GM19043 (cell line): ENCODE data around the gene C10orf67.

Source experiments
- ATAC-seq: cut with Tn5 transposase; IDR thresholded peaks from one replicate; pipeline ENCODE4 v1.9.1; 2021; ENCODE audit warnings: low read depth; ENCODE audit not compliant: unreplicated experiment

C10orf67 gene

DNA sequence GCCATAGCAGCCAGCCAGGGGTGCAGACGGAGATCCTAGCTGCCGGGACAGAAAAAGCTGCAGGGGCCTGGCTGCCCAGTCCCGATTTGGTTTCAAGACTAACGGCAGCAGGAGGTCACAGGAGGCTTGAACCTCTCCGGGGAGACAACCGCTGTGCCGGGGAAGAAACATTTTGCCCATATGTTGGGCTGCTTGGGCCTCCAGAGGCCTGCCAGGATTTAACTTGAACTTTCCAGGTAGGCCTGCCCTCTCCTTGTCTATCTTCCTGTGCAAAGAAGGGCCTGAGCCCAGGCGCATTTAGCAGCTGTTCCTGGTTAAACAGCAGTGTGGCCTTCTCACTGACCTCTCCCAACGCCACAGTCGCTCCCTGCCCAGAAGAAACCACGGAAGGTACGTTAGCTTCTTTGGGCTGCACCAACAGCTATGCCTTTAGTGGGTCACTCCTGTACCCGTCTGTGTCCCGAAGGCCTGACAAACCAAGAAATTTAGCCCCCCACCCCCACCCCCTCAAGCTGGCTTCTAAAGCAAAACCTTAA is 169.6 kb downstream of the C10orf67 start:
- no peak for ATAC-seq

DNA sequence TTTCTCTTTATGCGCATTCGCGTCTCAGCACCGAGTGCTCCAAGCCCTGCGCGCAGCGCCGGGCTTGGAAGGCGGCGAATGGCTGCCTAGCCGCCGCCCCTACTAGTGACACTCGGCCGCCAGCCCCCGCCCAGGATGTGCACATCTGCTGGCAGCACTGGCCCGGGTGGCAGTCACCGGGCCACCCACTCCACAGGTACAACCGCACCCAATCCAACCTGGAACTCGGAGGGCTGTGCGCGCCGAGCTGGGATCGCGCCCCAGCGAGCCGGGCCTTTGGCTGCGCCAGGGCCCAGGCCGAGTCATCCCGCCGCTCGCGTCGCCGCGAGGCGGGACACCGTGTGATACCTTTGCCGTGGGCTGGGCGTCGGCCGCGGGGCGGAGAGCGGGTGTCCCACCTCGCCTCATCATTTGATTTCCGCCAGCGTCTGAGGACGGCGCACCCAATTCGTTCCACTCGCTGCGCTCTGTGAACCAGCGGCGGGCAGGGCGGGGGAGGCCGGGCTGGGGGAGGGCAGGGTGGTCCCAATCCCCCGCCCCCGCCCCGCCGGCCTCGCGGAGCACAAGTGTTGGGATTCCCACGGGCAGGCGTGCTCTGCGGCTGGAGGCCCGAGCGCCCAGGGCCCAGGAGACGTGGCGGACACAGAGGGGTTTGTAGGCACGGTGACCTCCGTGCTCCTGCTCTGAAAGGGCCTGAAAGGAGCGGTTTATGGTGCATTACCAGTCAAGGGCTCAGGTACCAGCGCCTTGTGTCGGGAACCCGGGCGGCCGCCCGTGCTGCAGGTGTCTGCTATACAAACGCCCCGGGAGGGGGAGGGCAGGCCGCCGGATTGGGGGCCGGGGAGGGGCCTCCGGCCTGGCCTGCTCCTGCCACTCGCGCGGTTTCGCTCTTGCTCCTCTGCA is 170.3 kb downstream of the C10orf67 start:
- no peak for ATAC-seq

DNA sequence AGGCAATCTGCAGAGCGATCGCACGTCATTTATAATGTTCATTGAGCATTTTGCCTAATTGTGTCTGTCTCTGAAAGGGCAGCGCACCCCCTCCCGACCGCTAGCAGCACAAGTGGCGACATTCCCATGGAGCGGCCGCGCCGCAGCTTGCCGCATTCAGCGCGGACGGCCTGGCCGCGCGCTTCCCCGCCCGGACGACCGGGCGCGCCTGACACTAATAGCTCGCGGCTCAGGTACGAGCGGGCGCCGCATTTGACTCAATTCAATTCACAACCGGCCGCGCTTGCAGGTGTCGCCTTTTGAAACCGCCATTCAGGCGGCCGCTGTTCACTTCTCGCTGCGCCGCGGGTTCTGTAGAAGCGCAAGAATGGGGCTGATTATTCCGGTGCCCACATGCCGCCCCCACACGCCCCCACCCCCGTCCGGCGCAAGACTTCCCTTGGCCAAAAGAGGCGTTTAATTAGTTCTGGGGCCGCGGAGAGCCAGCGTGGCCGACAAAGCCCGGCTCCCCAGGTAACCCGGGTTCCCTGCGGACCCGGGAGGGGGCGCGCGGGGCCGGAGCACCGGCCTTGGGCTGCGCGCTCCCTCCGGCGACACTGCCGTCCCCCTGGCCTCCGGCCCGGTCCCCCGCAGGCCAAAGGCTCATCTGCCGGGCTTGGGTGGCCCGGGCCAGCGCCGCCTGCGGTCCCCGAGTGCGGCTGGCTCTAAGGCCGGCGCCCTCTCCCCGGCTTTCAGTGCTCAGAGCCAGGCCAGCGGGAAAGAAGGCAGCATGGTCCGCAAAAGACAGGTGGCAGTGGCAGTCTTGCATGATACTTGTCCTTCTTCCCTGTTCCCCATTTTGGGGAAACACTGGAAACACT is 171.2 kb downstream of the C10orf67 start:
- ATAC-seq: no peak

DNA sequence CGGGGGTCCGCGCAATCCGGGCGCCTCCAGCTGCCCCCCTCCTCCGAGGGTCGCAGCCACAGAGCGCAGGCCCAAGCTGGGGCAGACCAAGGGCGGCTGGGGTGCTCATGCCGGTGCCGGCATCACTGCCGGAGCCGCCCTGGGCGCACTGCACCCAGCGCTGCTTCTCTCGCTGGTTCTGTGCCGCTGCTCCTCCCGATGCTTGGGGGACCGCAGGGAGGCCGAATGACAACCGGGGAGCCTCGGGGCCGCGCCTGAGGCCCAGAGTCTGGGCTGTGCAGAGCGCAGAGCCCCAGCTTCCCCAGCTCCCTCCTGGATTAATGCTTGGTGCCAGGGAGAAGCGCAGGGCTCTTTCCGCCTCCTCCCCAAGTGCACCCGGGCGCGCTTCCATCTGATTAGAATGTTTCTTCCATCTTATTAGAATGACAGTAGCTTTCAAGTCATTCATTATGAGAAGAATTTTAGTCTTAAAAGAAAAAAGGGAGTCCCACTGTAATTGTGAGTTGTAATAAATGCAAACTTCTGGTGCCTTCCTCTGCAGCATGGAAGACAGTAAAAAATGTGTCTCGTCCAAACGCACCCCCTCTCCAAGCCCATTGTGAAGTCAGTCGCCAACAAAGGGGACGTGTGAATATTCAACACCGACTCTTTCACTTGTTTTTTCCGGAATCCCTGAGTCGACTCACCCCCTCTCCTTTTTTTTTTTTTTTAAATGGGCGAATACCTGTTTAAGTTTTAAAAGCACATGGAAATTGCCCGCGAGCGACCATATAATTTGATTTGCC is 172.0 kb downstream of the C10orf67 start:
- ATAC-seq: no peak

DNA sequence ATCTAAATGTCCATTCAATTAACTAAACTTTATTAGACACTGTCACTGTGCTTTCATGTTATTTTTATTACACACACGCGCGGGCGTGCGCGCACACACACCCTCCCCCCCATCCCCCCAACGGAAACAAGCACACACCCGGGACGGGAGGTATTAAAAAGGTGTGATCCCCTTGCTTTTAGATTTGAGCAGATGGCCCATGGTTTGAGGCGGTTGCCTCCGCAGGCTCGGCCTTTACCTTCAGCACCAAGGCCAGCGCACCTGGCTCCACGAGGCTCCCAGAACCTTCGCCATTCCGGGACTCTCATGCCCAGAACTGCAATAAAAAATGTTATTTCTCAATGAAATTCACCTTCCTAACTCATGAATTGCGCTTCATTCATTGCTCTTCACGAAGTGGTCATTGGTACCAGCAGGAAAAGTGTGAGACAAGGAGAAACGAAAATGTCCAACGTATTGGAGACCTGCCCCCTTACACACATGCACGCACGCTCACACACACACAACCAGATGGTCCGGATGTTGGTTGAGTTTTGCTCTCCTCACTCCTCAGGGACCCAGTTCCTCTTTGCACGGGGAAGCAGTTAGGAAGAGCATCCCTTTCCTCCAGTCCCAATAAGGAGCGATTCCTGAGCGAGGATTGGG is 173.2 kb downstream of the C10orf67 start:
- ATAC-seq: no peak

DNA sequence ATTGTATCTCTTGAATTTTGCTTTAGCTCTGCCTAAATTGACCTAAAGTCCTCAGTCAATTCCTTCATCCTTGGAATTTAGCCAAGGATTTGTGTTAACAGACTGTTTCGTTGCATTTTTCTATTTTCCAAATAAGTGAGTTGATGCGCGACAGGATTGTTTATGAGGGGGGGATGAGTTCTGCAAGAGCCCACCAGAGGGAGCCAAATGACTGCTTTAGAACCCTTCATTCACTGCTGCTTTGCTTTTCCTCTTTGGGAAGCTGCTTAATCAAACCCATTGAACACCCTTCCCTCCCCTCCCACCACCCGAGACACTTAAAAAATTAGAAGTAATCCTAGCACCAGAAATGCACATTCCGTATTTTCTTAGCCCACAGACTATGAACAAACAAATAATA is 186.2 kb downstream of the C10orf67 start:
- ATAC-seq: peak; percentile 54

DNA sequence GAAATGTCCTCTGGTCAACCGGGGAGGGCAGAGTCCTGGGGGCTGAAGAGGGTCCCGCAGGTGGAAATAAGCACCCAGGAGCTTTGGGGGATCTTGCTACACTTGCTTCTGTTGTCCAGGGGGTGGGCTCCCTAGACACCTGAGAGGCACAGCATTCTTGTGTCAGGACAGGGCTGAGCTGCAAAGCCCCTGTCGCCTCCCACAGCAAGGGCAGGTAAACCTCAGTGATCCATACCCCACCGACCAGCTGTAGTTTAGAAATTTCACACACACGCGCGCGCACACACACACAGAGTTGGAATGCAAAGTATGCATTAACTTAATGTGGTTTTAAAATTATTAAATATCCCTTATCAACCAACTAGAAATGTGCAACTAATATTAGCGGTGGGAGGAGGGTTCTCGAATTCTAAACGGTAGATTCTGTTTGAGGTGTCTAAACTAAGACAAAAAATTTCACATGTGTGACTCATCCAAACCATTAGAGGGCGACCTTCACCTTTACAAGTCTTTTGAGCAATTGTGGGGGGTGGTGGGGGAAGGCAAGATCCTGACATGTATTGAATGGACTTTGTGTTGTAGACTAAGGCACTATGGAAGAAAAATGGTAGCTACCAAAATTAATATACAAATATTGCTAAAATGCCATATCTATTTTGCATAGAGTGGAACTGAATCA is 186.8 kb downstream of the C10orf67 start:
- ATAC-seq: peak; percentile 63

DNA sequence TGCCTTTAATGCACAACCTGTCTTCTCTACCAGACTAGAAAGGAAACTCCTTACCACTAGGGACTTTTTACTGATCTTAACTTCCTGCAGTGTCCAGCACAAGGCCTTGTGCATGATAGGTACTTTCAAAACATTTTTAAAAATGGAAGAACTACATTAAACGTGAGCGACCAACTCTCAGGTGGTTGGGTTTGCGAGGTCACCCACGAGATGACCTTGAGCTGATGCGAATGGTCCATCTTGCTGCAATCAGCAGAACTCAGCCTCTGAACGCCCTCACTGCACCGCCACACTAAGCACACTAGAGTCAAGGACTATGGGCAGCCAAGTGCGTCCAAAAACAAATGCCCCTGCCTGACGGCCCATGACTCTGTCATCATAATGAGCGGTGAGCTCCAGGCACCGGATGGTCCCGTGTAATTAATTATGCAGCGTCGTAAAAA is 187.3 kb downstream of the C10orf67 start:
- no peak for ATAC-seq

DNA sequence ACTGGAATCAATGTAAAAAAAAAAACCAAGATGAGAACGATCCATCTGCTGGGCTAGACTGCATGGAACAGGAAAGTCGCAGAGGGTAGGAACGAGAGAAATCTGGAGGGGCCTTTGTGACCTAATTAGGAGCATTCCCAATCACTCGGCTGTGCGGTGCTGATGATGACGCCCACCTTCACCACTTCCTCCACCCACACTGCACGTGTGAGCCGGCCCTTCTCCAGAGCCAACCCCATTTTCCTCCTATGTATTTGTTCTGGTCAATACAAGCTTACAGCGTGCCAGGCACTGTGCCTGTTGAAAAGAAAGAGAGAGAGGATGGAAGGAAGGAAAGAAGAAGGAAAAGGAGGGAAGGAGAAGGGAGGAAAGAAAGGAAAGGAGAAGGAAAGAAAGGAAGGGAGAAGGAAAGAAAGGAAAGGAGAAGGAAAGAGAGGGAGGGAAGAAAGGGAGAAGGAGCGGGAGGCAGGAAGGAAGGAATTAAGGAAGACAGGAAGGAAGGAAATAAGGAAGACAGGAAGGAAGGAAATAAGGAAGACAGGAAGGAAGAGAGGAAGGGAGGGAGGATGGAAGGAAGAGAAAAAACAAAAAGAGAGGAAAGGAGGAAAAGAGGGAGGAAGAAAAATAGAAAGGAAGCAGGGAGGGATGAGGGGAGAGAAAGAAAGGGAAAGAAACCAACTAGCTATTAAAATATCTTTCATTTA is 188.0 kb downstream of the C10orf67 start:
- ATAC-seq: no peak

DNA sequence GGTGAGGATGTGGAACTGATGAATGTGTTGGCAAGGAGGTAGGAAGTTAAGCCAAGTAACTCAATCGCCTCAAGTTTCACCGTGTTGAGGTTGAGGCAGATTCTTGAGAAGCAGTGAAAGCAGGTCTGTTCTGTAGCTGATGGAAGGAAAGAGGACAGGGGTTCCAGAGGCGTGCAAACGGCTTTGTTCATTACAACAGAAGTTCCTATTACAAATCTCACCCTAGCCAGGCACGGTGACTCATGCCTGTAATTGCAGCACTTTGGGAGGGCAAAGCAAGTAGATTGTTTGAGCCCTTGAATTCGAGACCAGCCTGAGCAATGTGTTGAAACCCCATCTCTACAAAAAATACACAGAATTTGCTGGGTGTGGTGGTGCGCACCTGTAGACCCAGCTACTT is 189.4 kb downstream of the C10orf67 start:
- no peak for ATAC-seq
